CD14-positive monocyte (primary cell): Measurements from ENCODE around the gene IL15RA. TPM values are rescaled to one million over a fixed set of nuclear protein-coding genes. Genes with fewer than 3 reads are reported as not detected.
A peak's percentile ranks its signal among the peaks of the same experiment; 100 is the strongest.
"Not testable (repeated sequence)": the region's sequence is repeated elsewhere in the genome, so short reads cannot be mapped to it uniquely, and the experiment has no call there.

Source experiments
- DNase-seq, 3 donors: peaks; one replicate each; pipeline ENCODE4 v3.0.0-alpha.2; 2011 to 2022
- H2AFZ ChIP-seq: 2 replicates; pipeline ENCODE4 v1.6.0; 2012; ENCODE audit warnings: mild to moderate bottlenecking, low read depth, low read length, inconsistent platforms; ENCODE audit not compliant: insufficient read depth, poor library complexity, severe bottlenecking
- H3K27ac ChIP-seq, 2 donors: 1 replicate in 1 of 2; 2 replicates in 1 of 2; pipeline ENCODE4 v1.5.1; 2012 to 2013; ENCODE audit warnings: low read length in 2 of 2, control low read depth in 1 of 2, inconsistent platforms in 1 of 2, low read depth in 1 of 2, mild to moderate bottlenecking in 1 of 2
- H3K27me3 ChIP-seq, 2 donors: one replicate each; pipeline versions ENCODE4 v1.6.0 to v1.6.1; 2011 to 2013; ENCODE audit warnings: low read length in 2 of 2; ENCODE audit not compliant: control insufficient read depth in 2 of 2, insufficient read depth in 2 of 2
- H3K36me3 ChIP-seq, 2 donors: replicated peaks in 1 of 2; 1 replicate in 1 of 2; 2 replicates in 1 of 2; pipeline versions ENCODE4 v1.5.1 to v1.6.1; 2012 to 2013; ENCODE audit warnings: low read length in 2 of 2, control low read depth in 1 of 2, inconsistent platforms in 1 of 2, mild to moderate bottlenecking in 1 of 2; ENCODE audit not compliant: insufficient read depth in 2 of 2, control insufficient read depth in 1 of 2
- H3K4me1 ChIP-seq, 2 donors: 1 replicate in 1 of 2; 2 replicates in 1 of 2; pipeline versions ENCODE4 v1.5.1 to v1.6.1; 2012 to 2013; ENCODE audit warnings: low read length in 2 of 2, control low read depth in 1 of 2, inconsistent platforms in 1 of 2, mild to moderate bottlenecking in 1 of 2, moderate library complexity in 1 of 2; ENCODE audit not compliant: insufficient read depth in 2 of 2, control insufficient read depth in 1 of 2
- H3K4me2 ChIP-seq: replicated peaks from 2 replicates; pipeline ENCODE3; 2012; ENCODE audit warnings: low read length, moderate library complexity, mild to moderate bottlenecking; ENCODE audit not compliant: poor library complexity, severe bottlenecking; ENCODE audit errors: extremely low read depth
- H3K4me3 ChIP-seq, 3 experiments: fragments of 200-600 bp in 1 of 3; sonication (generic) in 1 of 3; replicated peaks in 1 of 3; 1 replicate in 2 of 3; 2 replicates in 1 of 3; pipeline ENCODE4 v1.5.1; 2011 to 2013; ENCODE audit warnings: low read length in 3 of 3, mild to moderate bottlenecking in 3 of 3, control low read depth in 2 of 3, low read depth in 2 of 3, inconsistent platforms in 1 of 3, moderate library complexity in 1 of 3
- H3K79me2 ChIP-seq: 2 replicates; pipeline ENCODE4 v1.6.0; 2012; ENCODE audit warnings: mild to moderate bottlenecking, control low read depth, inconsistent platforms, low read length, moderate library complexity; ENCODE audit not compliant: insufficient read depth
- H3K9ac ChIP-seq: 2 replicates; pipeline ENCODE4 v1.6.0; 2017; ENCODE audit warnings: low read length, mild to moderate bottlenecking; ENCODE audit not compliant: insufficient read depth, poor library complexity, severe bottlenecking
- H3K9me3 ChIP-seq, 2 donors: replicated peaks in 1 of 2; 1 replicate in 1 of 2; 2 replicates in 1 of 2; pipeline versions ENCODE4 v1.5.1 to v1.6.1; 2012 to 2013; ENCODE audit warnings: low read length in 2 of 2, control low read depth in 1 of 2; ENCODE audit not compliant: control insufficient read depth in 1 of 2, insufficient read depth in 1 of 2
- H4K20me1 ChIP-seq: 2 replicates; pipeline ENCODE4 v1.6.0; 2012; ENCODE audit warnings: mild to moderate bottlenecking, low read length, control low read depth, moderate library complexity; ENCODE audit not compliant: insufficient read depth
- H3K27ac Mint-ChIP-seq, 7 donors: one replicate each; pipeline ENCODE4 v1.8.0; 2020; ENCODE audit warnings: mild to moderate bottlenecking in 7 of 7, mixed read lengths in 7 of 7, moderate library complexity in 6 of 7, inconsistent platforms in 2 of 7
- H3K27me3 Mint-ChIP-seq, 3 donors: one replicate each; pipeline ENCODE4 v1.8.0; 2021 to 2022; ENCODE audit warnings: low read depth in 3 of 3, mild to moderate bottlenecking in 3 of 3, mixed read lengths in 3 of 3, moderate library complexity in 3 of 3, inconsistent platforms in 1 of 3
- H3K36me3 Mint-ChIP-seq, 2 donors: one replicate each; pipeline ENCODE4 v1.8.0; 2020; ENCODE audit warnings: mixed read lengths in 2 of 2, inconsistent platforms in 1 of 2, mild to moderate bottlenecking in 1 of 2
- H3K4me1 Mint-ChIP-seq: one replicate; pipeline ENCODE4 v1.8.0; 2020; ENCODE audit warnings: mild to moderate bottlenecking, mixed read lengths
- H3K4me3 Mint-ChIP-seq, 2 donors: one replicate each; pipeline ENCODE4 v1.8.0; 2020; ENCODE audit warnings: mild to moderate bottlenecking in 2 of 2, mixed read lengths in 2 of 2, moderate library complexity in 1 of 2
- H3K9me3 Mint-ChIP-seq, 7 donors: one replicate each; pipeline ENCODE4 v1.8.0; 2020 to 2022; ENCODE audit warnings: mixed read lengths in 7 of 7, mild to moderate bottlenecking in 6 of 7, moderate library complexity in 6 of 7, inconsistent platforms in 2 of 7
- CTCF ChIP-seq: fragments of 200-600 bp; IDR thresholded peaks from one replicate; pipeline ENCODE4 v1.8.0; 2022; ENCODE audit warnings: antibody characterized with exemption, mild to moderate bottlenecking
- WGBS: methylation state at CpG from one replicate; pipeline ENCODE4 v1.1.5; 2013; ENCODE audit warnings: missing lambda C conversion rate; ENCODE audit not compliant: insufficient coverage; 5-methylcytosine and 5-hydroxymethylcytosine counted together
- intact Hi-C, 2 donors: fragments of 100-400 bp; cut with micrococcal nuclease; formaldehyde crosslinking; loops; one replicate each; pipeline versions ENCODE4 v1.15.0 to v1.15.1; 2023
- polyA plus RNA-seq, 3 donors: library from polyadenylated mRNA; depleted of rRNA in 1 of 3; unstranded in 2 of 3; stranded (reverse) in 1 of 3; fragments of 300-500 nt in 2 of 3; fragments of >200 nt in 1 of 3; fragmentation: Illumina TruSeq in 2 of 3; gene quantifications; 1 replicate in 2 of 3; 2 replicates in 1 of 3; pipeline ENCODE4 v1.2.3, GENCODE V29; 2012 to 2021

IL15RA gene
- polyA plus RNA-seq, 3 donors = 12.4 to 23.1 (median 12.6) TPM

- Histone ChIP-seq H3K27ac (no peak overlapping the region), H2AFZ (no peak overlapping the region), H3K4me1 (no peaks in the 10 kb centered on the region), H3K27me3 (no peaks in the 10 kb centered on the region), H3K9ac (no peak overlapping the region), H3K4me2 (no peak overlapping the region), H4K20me1 (peaks cover 26% of the 10 kb centered on the region), H3K79me2 (no peaks in the 10 kb centered on the region), H3K36me3 (peaks cover 44 to 86% of the 10 kb centered on the region in 2 donors), H3K4me3 (no peak overlapping the region), H3K9me3 (no peaks in the 10 kb centered on the region)
- DNase-seq = no peak
- 98% methylated on average over 29 of the region's 29 CpGs for WGBS
- H3K27ac Mint-ChIP-seq = peak overlapping the region in 1 of 7 donors; percentile 68
- intact Hi-C loops = no loop called here
- H3K36me3 Mint-ChIP-seq = peaks cover 62 to 87% of the 10 kb centered on the region in 2 donors
- no peaks in the 10 kb centered on the region for H3K9me3 Mint-ChIP-seq
- no peak overlapping the region for H3K4me3 Mint-ChIP-seq
- peaks cover 0 to 2% (median 0%) of the 10 kb centered on the region in 3 donors for H3K27me3 Mint-ChIP-seq
- no peaks in the 10 kb centered on the region for H3K4me1 Mint-ChIP-seq
- no peak for TF ChIP-seq CTCF
Observed at GRCh38 chr10:5961405-5962100, 15.8 kb downstream of the IL15RA start.

GRCh38 chr10:5960973-5961275 is 16.4 kb downstream of the IL15RA start:
- H3K9me3 ChIP-seq = not testable (repeated sequence)

More at GRCh38 chr10:5960973-5961275, 16.4 kb downstream of the IL15RA start:
- H2AFZ ChIP-seq, H3K4me3 ChIP-seq, H3K79me2 ChIP-seq, H3K4me1 Mint-ChIP-seq, H3K9me3 Mint-ChIP-seq, H3K4me2 ChIP-seq, H3K9ac ChIP-seq, intact Hi-C loops, H3K4me3 Mint-ChIP-seq, DNase-seq, H3K27ac Mint-ChIP-seq, H3K27me3 Mint-ChIP-seq, H3K4me1 ChIP-seq, H3K27me3 ChIP-seq, H3K27ac ChIP-seq: not testable (repeated sequence)
- Histone ChIP-seq H4K20me1 (peaks cover 20% of the 10 kb centered on the region), H3K36me3 (peaks cover 48 to 88% of the 10 kb centered on the region in 2 donors)
- 100% methylated on average over 5 of the region's 10 CpGs for WGBS
- peaks cover 68 to 89% of the 10 kb centered on the region in 2 donors for H3K36me3 Mint-ChIP-seq
